Dedifferentiated amniotic fluid mesenchymal stem cell (primary cell): ENCODE results near the gene ARHGEF6.
"Not testable (repeated sequence)": the region's sequence is repeated elsewhere in the genome, so short reads cannot be mapped to it uniquely, and the experiment has no call there.

Experiments
- DNase-seq: peaks from one replicate; pipeline ENCODE4 v3.0.0-alpha.2; 2016; ENCODE audit errors: extremely low spot score

ARHGEF6 gene

GRCh38 chrX:136780763-136781162, at the start of gene ARHGEF6:
ARHGEF6 (minus strand) TSS chrX:136780932; CDS start chrX:136780882, 50 bp downstream.
- DNase-seq: no peak

GRCh38 chrX:136829413-136829812, 48.7 kb upstream of the ARHGEF6 start:
- no peak for DNase-seq

GRCh38 chrX:136828830-136829229, 48.1 kb upstream of the ARHGEF6 start:
- no peak for DNase-seq

- no peak for DNase-seq
Measured at GRCh38 chrX:136827026-136827425, 46.3 kb upstream of the ARHGEF6 start.

GRCh38 chrX:136825771-136826170, 45.0 kb upstream of the ARHGEF6 start:
- no peak for DNase-seq

GRCh38 chrX:136823175-136823574, 42.4 kb upstream of the ARHGEF6 start:
- DNase-seq: no peak

- DNase-seq: no peak
Measured at GRCh38 chrX:136822337-136823095, 41.8 kb upstream of the ARHGEF6 start.

- DNase-seq: not testable (repeated sequence)
Measured at GRCh38 chrX:136819756-136820155, 39.0 kb upstream of the ARHGEF6 start.

GRCh38 chrX:136819031-136819703, 38.4 kb upstream of the ARHGEF6 start:
- no peak for DNase-seq

GRCh38 chrX:136816975-136817374, 36.2 kb upstream of the ARHGEF6 start:
- DNase-seq: no peak

GRCh38 chrX:136814847-136815750, 34.4 kb upstream of the ARHGEF6 start:
- DNase-seq: no peak

GRCh38 chrX:136812286-136812685, 31.6 kb upstream of the ARHGEF6 start:
- DNase-seq: no peak

- no peak for DNase-seq
Measured at GRCh38 chrX:136810493-136810892, 29.8 kb upstream of the ARHGEF6 start.

- DNase-seq: no peak
Measured at GRCh38 chrX:136806891-136807410, 26.2 kb upstream of the ARHGEF6 start.

GRCh38 chrX:136802515-136802914, 21.8 kb upstream of the ARHGEF6 start:
- DNase-seq: no peak

GRCh38 chrX:136797787-136798186, 17.1 kb upstream of the ARHGEF6 start:
- DNase-seq: no peak

- not testable (repeated sequence) for DNase-seq
Measured at GRCh38 chrX:136795132-136795531, 14.4 kb upstream of the ARHGEF6 start.

GRCh38 chrX:136794660-136795059, 13.9 kb upstream of the ARHGEF6 start:
- DNase-seq: not testable (repeated sequence)

GRCh38 chrX:136794080-136794479, 13.3 kb upstream of the ARHGEF6 start:
- DNase-seq: no peak

GRCh38 chrX:136789856-136790255, 9.1 kb upstream of the ARHGEF6 start:
- DNase-seq: no peak

GRCh38 chrX:136784231-136784630, 3.5 kb upstream of the ARHGEF6 start:
- no peak for DNase-seq

GRCh38 chrX:136783159-136783558, 2.4 kb upstream of the ARHGEF6 start:
- DNase-seq: no peak
